Globus pallidus (tissue), 1 donor: ENCODE measurements around the gene SPATA19.
"Not testable (repeated sequence)": the region's sequence is repeated elsewhere in the genome, so short reads cannot be mapped to it uniquely, and the experiment has no call there.

ENCODE experiments used
- DNase-seq: peaks from one replicate; pipeline ENCODE4 v3.0.0-alpha.2; 2015; ENCODE audit warnings: low spot score

Gene SPATA19, protein sequence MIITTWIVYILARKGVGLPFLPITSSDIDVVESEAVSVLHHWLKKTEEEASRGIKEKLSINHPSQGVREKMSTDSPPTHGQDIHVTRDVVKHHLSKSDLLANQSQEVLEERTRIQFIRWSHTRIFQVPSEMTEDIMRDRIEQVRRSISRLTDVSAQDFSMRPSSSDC

DNA sequence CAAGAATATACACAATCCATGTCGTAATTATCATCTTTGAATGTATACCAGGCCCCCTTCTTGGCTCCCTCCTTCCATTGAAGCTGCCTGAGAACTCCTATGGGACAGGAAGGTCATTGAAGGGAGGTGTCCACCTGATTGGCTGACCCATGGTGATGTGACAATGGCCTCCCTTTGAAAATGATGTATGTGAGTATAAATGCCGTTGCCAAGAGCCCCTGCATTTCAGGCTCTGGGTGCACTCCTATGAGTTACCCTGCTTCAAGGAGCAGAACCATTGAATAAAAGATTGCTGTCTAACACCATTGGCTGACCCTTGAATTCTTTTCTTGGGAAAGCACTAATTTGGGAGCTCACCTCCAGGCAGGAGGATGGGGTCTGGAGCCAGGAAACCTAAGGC lies at the start of gene SPATA19:
SPATA19 (minus strand) TSS at position 101 of the 400 bp plus-strand sequence; CDS start at position 34, 67 bp downstream.
- no peak for DNase-seq

DNA sequence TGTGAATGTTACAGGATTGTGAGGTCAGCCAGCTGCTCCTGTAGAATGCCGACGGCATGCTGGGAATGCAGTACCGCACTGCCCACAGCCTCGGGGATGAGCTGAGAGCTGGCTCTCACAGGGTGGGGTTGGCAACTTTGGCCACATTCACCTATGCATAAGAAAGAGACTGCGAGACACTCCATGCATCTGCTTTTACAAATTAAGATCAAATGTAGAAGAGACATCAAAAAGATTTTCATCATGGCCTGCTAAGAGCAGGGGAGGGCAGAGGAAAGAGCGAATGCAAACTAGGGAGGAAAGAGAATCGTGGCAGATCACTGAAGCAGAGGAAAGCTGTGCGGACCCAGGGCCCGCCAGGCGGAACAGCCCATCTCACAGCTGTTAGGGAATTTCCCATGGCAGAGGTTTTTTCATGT lies 49.8 kb upstream of the SPATA19 start:
- DNase-seq: no peak

DNA sequence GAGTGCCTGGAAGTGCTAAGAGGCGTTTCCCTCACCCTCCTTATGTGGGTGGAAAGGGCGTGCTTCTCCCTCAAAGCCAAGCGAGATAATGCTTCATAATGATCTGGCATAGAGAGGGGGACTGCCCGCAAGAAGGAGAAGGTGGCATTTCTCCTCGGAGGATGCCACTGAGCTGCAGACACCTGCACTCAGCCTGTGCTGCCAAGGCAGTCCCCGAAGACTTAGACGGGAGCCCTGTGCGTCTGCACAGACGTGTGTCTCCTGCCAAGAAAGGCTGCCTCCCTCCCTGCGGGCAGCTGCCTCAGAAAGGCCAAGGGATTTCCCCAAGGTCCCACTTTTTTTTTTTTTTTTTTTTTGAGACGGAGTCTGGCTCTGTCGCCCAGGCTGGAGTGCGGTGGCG lies 48.1 kb upstream of the SPATA19 start:
- DNase-seq: no peak

DNA sequence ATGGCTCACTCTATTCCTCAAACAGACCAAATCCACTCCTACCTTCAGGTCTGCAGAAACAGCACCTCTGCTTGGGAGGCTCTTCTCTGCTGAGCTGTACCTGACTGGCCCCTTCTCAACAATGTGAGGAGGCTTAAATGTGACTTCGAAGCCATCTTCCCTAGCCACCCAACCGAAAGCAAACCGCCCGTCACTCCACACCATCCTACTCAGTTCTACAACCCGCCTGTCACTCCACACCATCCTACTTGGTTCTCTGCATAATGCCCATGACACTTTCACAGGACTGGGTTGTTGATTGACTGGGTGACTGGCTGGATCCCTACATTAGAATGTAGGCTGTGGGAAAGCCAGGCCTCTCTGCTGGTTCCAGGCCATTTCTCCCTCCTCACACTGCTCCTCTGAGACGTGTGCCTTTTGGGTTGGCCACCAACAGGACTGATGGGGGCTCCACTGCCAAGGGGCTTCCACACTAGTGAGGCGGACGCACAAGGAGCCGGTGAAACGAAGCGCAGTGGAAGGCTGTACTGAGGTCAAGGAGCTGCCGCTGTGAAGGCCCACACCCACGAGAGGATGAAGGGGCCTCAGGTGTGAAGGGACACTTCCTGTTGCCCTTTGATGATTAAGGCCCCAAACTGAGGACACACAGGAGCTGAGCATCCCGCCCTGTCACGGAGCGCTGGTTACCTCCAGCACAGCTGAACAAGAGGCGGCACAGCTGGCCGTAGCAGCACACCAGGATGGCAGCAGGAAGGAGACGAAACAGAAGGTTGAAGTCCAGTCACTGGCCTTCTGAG lies 47.5 kb upstream of the SPATA19 start:
- no peak for DNase-seq

DNA sequence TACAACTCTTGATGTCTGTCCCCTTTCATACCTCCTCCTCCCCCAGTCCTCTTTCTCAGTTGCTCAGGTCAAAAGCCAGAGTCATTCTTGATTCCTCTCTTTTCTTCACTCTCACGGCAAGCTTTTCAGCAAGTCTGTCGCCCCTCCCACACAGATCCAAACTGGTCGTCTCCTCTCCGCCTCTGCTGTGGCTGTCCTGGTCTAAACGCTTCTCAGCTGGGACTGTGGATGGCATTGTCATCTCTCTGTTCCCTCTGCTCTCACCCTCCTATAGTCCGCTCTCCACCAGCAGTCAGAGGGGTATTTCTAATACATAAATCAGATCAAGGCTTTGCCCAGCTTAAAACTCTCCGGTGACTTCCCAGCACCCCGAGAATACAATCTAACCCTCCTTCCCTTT lies 46.8 kb upstream of the SPATA19 start:
- no peak for DNase-seq

DNA sequence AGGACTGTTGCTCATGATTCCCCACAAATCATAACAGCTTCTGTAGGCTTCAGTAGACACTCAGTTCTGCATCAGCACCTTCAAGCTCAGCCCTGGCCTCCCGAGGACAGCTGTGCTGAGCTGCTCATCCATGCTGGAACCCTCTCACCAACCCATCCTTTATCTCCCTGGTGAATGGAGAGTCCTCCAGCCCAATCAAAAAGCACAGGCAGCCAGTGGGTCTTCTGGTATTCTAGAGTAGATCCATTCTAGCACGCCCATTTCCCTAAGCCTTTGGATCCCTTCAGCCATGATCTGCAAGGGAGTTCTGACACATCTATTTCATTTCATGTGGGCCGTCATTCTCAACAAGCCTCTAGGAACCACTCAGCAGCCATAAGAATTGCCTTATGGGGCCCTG lies 44.6 kb upstream of the SPATA19 start:
- no peak for DNase-seq

DNA sequence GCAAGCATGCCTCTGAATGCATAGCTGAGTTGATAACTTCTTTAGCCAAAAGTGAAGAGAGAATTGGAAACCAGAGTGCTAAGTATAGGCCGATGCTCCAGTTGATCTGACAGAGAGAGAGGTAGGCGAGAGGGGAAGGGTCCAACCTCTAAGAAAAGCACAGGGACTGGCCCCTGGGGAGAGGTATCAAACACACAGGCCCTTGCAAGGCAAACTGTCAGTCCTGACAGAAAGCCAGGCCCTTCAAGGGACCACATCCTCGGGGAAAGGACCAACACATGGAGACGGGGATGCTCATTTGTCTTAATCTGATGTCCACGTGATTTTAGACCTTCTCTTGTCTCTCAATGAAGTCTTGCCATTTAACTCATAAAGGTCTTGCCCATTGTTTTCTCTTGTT lies 43.9 kb upstream of the SPATA19 start:
- DNase-seq: no peak

DNA sequence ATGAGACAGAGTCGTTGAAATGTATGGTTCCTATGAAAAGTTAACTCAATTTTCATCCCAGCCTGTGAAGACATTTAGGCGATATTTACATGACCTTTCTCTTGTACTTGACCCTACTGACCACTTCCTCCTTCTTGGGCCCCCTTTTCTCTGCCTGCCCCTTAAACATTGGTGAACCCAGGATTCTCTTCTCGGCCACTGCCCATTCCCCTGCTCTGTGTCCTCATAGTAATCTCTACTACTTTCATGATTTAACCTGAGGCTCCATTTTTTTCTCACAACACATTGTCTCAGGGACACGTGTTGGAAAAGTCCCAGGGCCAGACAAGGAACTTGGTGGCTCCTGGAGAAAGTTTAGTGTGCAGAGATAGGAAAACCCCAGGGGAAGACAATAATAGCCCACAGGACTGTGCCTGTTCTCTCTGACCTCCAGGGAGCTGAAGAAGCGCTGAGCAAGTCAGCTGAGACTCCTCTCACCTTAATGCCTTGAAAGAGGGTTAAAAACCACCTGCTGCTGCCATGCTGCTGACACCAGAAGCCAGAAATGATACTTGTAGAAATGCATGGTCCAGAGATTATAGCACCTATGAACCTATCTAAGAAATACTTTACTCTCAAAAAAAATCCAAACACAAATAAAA lies 42.5 kb upstream of the SPATA19 start:
- no peak for DNase-seq

DNA sequence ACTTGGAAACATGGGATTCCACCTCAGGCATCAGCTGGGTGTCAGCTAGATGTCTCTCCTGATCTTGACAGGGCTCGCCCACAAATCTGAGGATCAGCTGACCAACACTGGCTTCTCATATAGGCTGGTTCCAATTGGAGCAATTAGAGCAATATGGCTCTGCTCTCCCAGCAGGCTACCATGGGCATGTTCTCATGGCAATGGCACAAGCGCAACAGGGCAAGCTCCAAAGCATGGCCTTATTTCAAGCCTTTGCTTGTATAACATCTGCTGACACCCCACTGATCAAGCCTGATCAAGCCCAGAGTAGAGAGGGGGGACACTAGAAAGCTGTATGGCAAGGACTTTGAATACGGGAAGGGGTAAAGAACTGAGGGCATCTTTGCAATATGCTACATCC lies 40.7 kb upstream of the SPATA19 start:
- DNase-seq: no peak

DNA sequence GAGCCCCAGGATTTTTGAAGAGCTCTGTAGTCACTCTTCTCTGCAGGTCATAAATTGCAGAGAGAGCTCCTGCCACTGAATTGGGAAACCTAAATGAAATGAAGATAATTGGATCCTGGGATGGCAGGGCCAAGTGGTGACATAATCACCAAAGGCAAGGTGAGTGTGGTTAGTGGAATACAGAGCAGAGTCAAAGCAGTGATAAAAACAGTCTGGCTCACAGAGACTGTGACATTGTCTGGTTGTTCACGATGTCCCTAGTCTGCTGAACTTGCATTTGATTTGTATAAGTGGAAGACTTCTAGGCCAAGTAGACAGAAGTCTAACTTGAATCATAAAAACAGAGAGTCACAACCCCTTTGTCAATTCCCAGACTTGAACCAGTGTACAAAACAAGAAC lies 26.8 kb upstream of the SPATA19 start:
- no peak for DNase-seq

DNA sequence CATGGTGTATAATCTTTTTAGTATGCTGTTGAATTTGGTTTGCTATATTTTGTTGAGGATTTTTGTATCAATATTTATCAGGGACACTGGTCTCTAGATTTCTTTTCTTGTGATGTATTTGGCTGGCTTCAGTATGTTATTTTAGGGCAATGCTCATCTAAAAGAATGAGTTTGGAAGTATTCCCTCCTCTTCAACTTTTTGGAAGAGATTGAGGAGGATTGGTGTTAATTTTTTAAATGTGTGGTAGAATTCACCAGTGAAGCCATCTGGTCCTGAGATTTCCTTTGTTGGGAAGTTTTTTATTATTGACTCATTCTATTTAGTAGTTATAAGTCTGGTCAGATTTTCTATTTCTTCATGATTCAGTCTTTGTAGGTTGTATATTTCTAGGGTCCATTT lies 22.1 kb upstream of the SPATA19 start:
- no peak for DNase-seq

DNA sequence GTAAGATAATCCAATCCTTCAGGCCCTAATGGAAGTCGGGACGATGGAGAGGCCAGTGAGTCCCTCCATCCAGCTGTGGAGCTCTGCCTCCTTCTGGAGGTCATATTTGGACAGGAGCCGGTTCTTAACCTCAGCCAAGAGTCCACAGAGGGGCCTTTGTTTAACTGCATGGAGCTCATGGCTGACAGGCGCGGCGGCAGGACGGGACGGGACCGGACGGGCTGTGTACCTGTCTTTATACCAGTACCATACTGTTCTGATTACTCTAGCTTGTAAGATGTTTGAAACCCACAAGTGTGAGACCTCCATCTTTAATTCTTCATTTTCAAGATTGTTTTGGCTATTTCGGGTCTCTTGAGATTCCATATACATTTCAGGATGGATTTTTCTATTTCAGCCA lies 20.2 kb upstream of the SPATA19 start:
- DNase-seq: no peak

DNA sequence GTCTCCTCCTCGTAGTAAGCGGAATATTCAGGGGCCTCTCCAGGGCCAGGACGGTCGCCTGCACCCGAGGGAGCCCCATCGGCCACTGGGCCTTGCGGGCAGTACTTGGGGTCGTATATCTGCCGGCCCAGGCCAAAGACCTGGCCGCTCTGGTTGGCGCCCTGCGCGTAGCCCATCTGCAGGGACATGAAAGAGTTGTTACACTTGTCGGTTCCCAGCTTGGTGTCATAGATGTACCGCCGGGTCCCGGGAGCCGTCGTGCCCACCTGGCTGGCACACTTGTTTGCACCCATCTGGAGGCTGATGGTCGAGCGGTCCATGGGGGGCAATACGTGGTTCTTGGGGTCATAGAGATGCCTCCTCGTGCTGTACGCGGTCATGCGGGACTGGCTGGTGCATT lies 19.4 kb upstream of the SPATA19 start:
- DNase-seq: no peak

DNA sequence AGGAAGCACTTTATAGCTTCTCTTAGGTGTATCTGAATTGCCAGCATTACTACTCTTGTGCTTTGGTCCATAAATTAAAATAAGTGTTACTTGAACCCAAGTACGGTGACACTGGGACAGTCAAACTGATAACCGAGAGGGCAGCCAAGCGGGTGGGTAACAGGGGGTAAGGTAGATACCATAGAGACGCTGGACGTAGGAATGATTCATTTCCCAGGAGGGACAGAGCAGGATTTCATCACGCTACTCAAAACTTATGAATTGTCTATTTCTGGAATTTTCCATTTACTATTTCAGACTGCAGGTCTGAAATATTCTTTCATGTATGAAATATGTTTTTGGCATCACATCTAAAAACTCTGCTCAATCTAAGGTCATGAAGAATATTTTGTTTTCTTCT lies 14.8 kb upstream of the SPATA19 start:
- no peak for DNase-seq

DNA sequence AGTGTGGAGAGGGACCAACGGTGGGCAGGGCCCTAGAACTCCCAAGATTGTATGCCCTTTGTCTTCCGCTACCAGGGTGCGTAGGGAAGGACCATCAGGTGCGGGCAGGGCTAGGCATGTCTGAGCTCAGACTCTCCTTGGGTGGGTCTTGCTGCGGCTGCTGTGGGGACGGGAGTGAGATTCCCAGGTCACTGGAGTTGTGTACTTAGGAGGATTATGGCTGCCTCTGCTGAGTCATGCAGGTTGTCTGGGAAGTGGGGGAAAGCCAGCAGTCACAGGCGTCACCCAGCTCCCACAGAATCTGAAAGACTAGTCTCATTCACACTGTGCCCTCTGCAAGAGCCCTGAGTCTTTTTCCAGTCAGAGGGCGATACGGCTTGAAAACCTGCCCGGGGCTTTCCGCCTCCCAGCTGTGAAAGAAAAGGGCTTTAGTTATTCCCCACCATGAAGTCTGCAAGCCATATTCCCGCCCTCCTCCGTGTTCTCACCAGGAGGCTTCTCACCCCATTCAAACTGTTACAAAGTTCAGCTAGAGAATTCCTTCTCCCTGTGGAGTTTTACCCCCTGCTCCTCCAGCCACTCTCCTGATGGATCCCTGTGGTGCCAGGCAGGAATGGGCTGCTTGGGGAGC lies 9.1 kb upstream of the SPATA19 start:
- DNase-seq: not testable (repeated sequence)

DNA sequence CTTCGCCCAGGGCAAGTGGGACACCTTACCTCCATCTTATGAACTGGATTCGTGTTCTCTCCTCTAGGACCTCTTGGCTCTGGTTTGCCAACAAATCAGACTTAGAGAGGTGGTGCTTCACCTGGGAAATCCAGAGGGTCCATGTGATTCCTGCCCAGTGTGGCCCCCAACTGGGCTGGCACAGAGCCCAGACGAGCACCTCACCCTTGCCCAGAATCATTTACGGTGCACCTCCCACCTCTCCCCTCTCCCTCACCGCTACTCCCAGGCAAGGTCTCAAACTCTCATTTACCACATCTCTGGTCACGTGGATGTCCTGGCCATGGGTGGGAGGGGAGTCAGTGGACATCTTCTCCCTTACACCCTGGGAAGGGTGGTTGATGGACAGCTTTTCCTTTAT lies 1.1 kb downstream of the SPATA19 start:
- no peak for DNase-seq

DNA sequence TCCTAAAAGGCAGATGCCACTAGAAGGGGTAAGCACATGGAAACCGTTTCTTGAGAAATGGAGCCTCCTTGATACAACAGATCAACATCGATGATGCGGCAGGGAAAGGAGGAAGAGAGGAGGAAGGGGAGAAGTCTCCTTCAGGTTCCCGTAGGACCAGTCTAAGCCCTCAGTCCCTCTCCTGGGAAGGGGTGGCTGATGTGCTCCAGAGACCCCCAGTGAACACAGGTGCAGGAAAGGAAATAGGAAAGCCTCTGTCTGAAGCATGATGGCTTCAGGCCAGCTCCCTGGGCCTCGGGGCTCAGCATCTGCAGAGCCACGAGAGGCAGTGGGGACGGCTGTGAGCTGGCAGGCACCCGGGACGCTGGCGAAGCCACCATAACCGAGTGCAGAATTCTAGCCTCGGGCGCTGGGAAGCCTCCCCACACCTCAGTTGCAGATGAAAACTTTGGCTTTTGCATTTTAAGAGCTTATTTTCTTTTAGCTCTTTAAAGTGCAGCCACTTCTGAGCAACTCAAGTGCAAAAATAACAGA lies 1.8 kb downstream of the SPATA19 start:
- no peak for DNase-seq

DNA sequence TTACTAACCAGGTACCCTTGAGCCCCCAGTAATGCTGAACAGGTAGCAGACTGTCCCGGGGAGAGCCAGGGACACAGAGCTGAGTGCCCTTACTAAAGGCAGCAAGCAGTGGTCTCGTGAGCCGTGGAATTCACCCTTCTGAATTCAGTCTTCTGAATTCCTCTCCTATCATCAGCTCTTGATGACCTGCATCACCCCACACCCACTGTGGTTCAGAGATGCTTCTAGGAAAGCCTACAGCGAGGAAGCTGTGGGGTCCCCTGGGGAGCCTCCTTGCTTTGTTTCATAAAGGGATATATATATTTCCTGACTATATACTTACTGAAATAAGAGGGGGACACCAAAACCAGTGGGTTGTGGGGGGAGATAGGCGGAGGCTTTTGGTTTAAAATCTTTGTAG lies 2.6 kb downstream of the SPATA19 start:
- no peak for DNase-seq

DNA sequence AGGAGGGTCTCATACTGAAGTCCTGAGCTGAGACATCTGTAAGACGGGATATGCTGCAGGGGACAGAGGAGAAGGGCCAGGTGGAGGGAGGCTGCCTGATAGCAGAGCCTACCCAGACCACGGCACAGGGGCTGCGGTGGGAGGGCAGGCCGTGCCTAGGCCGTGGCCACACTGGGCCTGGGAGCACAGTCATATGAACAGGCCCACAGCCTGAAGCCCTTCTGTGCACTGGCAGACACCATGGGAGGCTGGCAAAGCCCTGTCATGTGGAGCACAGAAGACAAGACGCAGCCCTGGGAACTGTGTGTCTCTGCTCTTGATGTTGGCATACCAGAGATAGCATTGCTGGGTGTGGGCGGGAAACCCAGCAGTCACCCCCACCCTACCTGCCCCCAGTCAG lies 3.3 kb downstream of the SPATA19 start:
- no peak for DNase-seq

DNA sequence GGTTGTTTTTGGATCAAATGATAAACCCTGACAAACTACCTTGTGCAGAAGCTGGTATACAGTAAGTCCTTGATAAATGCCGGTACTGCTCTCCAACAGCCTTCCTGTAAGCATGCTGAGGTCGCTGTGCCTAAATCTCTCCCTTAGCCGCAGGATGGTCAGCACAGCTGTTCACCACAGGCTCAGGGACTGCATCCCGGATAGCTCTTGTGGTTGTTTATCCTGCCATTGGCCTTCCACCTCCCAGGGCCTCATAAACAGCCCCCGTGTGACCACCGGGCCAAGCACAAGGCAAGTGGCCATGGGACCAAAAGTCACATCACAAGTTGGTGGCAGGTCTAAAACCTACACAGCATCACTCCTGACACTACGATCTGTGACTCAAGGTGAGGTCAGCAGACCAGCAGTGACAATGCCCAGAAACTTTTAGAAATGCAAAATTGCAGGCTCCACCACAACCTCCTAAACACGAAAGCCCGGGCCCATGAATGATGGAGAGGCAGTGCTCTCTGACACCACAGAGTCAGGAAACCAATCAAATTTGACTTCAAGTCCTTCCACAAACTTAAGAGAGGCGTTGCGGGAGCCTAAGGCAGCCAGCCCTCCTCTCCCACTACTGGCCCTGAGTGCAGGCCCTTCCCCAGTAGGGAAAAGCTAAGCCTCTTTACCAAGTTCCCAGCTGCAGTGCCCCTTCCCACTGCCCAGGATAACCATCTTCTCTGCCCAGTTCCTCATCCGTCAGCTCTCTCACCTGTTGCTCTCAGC lies 3.9 kb downstream of the SPATA19 start:
- DNase-seq: no peak

DNA sequence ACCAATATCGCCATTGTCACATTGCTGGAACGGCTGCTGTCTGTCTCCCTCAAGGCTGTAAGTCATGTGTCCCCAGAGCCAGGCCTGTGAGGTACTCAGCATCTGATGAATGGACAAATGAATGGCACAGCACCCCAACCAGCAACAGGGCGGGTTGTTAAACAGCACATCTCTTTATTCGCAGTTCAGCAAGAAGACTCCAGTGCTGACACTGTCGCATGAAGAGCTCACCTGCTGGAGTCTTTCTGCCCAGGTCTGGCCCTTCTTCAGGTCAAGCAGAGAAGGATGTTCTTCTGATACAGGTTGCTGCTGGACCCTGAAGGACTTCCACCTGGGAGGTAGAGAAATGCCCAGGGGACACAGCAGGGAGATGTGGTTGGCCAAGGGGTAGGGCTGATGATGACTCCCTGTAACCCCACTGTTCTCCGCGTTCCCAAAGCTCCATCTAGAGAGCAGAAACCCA lies 4.8 kb downstream of the SPATA19 start:
- no peak for DNase-seq
